Measurements from ENCODE around the gene OSBPL3.
A peak's percentile ranks its signal among the peaks of the same experiment; 100 is the strongest.

The OSBPL3 gene

GRCh38 chr7:24858108-24858977 is 121.6 kb downstream of the OSBPL3 start:
- DNase-seq = no peak

DNA sequence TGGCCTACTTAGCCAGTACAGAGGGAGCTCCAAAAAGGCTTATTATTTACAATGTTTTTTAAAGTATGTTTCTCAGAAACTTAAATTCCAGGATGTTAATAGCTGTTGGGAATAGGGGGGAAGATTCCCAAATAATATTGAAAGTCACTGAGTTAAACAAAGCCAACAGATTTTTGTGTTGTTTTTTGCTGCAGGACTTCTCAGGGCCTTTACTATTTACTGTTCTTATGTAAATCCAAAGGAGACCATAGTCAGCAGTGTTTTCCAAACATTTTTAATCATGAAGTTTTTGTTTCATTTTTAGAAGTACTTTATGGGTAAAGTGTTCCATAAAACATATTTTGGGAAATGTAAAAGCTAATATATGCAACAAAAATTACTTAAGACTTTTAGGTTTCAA is 122.4 kb downstream of the OSBPL3 start:
- no peak for DNase-seq

GRCh38 chr7:24854866-24855265 is 125.1 kb downstream of the OSBPL3 start:
- DNase-seq = no peak

DNA sequence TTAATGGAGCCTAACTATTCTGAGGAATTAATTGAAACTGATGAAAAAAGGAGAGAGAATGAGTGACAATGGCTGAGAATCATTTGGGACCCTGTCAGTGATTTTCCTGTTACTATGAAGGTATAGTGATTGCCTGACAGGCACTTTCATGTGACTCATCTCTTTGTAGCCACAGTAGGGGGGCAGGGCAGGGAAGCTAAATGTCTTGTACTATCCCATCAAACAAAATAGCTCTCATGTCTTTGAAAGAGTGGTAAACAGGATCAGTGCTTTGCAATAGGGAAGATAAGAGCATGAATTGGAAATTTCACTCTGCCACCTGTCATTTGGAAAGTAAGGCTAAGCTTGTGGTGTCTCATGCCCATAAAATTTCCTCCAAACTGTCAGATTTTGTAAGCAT is 128.2 kb downstream of the OSBPL3 start:
- peak; percentile 18 for DNase-seq

GRCh38 chr7:24848878-24849277 is 131.1 kb downstream of the OSBPL3 start:
- no peak for DNase-seq

DNA sequence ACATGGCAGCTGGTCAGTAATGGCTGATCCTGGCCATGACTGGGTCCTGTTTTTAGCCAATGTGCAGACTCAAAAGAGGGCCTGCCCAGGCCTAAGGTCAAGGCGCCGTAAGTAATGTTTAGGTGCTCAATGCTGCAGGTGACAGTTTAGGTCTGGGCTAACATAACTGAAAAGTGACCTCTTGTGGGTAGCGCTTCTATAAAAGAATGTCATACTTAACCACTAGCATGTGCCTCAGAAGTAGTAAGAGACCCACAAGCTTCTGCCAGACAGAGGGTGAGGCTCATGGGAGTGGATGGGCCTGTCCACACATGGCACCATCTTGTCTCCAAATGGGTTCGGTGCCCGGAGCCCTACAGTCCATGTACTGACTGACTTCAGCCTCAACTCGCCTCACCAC is 132.2 kb downstream of the OSBPL3 start:
- DNase-seq = no peak

GRCh38 chr7:24843821-24844434 is 136.1 kb downstream of the OSBPL3 start:
- DNase-seq = no peak

DNA sequence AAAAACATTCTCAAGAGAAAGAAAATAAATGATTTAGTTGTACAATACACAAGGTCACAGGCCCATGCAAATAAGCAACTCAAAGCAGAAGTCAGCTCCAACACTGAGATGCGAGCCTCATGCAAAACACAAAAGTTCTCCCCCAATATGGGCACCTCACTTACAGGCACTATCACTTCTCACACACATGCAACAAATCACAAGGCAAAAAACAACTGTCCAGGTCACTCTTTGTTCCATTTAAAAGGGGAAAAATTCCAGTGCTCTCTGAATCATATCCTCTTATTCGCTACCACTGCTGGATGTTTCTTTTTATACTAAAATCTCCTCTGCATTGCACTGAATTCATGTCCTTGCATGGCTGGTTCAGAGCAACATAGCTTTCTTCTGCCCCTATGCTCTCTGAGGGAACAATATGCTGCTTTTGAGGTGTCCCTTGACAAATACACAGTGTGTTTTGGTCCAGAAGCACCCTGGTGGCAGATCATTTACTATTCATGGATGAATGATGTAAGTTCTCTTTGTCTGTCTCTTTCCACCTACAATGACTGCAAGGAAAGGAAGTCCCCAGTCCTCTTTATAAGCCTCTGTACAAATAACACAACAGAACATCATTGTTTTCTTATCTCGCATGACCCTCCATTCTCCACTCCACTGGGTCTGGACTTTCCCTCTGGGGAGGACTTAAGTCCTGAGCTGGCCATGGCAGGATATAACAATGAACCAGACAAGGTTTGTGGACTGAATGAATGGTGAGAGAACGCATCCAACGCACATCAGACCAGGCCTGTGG is 137.3 kb downstream of the OSBPL3 start:
- DNase-seq = no peak

- DNase-seq = no peak
Observed at GRCh38 chr7:24842029-24842428, 137.9 kb downstream of the OSBPL3 start.

- no peak for DNase-seq
Observed at GRCh38 chr7:24840563-24840962, 139.4 kb downstream of the OSBPL3 start.

GRCh38 chr7:24836084-24836483 is 143.9 kb downstream of the OSBPL3 start:
- no peak for DNase-seq

DNA sequence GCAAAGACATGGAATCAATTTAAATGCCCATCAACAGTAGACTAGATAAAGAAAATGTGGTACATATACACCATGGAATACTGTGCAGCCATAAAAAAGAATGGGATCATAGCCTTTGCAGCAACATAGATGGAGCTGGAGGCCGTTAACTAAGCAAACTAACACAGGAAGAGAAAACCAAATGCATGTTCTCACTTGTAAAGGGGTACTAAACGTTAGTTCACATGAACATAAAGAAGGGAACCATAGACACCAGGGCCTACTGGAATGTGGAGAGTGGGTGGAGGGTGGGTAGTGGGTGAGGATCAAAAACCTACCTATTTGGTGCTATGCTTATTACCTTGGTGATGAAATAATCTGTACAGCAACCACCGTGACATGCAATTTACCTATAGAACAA is 144.3 kb downstream of the OSBPL3 start:
- DNase-seq = no peak

DNA sequence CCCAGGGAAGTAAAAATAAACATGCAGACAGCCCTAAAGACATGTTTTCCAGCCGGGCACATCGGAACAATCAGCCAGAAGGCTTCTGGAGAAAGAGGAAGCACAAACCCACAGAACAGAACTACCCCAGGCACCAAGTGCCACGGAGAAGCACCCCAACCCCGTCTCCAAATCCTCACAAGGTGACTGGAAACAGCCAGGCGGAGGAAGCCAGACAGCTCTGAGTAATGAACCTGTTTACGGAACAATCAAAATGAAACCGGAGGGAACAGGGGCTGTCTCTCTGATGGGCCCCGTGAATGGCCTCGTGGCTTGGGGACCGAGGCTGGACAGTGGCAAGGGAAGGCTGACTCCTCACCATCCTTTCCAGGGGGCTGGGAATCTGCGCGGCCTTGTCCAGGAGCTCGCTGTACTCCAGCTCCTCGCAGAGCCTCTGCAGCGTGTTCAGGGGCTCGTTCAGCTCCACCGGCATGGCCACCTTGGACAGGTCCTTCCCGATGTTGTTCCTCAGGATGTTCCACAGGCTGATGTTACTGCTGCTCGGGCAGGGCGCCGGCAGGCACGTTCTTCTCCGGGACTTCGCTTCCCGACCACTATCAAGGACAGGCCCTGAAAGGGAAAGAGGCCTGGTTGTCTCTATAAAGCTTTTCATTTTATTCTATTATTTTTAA is 145.7 kb downstream of the OSBPL3 start:
- no peak for DNase-seq

GRCh38 chr7:24833549-24833948 is 146.4 kb downstream of the OSBPL3 start:
- no peak for DNase-seq

DNA sequence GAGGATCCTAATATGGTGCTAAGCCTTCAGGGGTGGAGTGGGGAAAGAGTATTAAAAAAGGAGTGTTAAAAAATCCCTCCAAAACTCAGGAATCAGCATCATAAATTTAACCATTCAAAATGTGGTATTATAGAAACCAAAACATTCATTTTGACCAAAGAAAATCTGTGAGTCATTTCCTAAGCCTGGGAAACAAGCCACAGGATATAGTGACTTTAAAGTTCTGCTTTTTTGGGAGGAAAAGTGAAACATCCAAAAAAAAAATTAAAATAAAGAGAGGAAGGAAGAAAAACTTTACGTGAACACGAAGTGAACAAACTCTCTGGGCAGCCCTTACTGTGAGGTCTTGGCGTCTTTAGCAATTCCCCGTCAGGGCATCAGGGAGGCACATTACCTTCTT is 148.7 kb downstream of the OSBPL3 start:
- no peak for DNase-seq

GRCh38 chr7:24830440-24831050 is 149.4 kb downstream of the OSBPL3 start:
- no peak for DNase-seq

DNA sequence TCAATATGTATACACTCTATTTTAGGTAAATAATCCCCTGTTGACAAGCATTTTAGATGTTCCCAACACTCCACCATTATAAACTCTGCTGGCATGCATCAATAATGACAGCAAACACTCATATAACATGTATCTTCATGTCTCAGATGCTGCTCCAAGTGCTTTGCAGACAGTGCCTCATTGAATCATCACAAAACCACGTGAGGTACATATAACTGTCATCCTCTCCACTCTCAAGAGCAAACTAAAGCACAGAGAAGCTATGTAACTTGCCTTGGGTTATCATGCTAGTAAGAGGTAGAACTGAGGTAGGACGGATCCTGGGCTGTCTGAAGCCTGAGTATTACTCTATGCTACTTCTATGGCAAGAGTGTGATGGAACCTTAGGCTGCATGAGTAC is 150.2 kb downstream of the OSBPL3 start:
- peak; percentile 13 for DNase-seq

- DNase-seq = no peak
Observed at GRCh38 chr7:24828891-24829661, 150.9 kb downstream of the OSBPL3 start.

- DNase-seq = no peak
Observed at GRCh38 chr7:24827589-24827988, 152.4 kb downstream of the OSBPL3 start.

DNA sequence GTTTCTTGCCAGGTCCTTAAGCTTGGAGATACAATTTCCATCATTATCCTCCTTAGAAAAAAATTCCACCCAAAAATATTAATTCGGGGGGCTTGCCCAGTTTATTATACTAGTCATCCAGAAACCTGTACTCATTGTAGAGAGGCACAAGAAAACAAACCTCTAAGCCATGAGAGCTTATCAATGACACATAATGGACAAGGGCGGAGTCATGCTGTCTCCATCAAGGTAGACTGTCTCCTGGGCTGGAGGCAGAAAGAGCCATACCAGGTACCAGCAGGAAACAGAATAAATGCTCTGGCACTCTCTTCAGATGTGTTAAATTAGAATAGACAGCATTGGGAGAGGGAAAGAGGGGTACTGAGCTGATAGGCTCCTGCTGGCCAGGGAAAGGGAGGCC is 153.0 kb downstream of the OSBPL3 start:
- DNase-seq = no peak

DNA sequence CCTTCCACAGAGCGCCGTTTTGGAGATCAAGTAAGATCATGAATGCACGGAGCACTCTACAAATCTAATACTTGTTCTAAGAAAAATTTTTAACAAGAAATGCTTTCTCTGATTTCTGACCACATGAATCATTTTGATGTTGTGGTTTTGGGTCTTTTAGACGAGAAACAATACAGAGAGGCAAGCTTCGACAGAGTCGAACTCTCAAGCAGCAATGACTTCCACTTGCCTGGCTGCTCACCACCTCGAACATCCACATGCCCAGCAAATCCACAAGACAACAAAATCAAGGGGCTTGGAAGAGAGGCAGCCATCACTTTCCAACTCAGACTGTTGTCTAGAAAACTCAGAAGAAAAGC is 153.3 kb downstream of the OSBPL3 start:
- DNase-seq = no peak
